ENCODE measurements around the gene ERICH6B. TPM values are rescaled to one million over a fixed set of nuclear protein-coding genes. Genes with fewer than 3 reads are reported as not detected.

The ERICH6B gene
- total RNA-seq, 1 donor from 2014 or later: not detected

GRCh38 chr13:45529758-45530157 lies 85.8 kb downstream of the ERICH6B start:
- Histone ChIP-seq H3K27me3 (no peaks in the 10 kb centered on the region), H3K36me3 (peaks cover 86% of the 10 kb centered on the region), H3K4me3 (no peak overlapping the region)

GRCh38 chr13:45527699-45528462 lies 87.7 kb downstream of the ERICH6B start:
- intact Hi-C loops (cut with DNase I): no loop called here
- ATAC-seq (peak; percentile 61), DNase-seq (no peak)
- Histone ChIP-seq H3K9me3 (no peaks in the 10 kb centered on the region), H3K36me3 (peaks cover 85% of the 10 kb centered on the region), H3K4me3 (no peak overlapping the region), H3K27me3 (no peaks in the 10 kb centered on the region), H3K27ac (peak overlapping the region; percentile 49), H3K4me1 (peaks cover 4% of the 10 kb centered on the region)
- no peak for TF ChIP-seq CTCF (IDR thresholded peaks at IDR 0.05)

More at GRCh38 chr13:45529758-45530157, 85.8 kb downstream of the ERICH6B start:
- Histone ChIP-seq H3K27ac (no peak overlapping the region), H3K4me1 (peaks cover 4% of the 10 kb centered on the region), H3K9me3 (no peaks in the 10 kb centered on the region)
- intact Hi-C loops (cut with DNase I): no loop called here
- TF ChIP-seq CTCF (IDR thresholded peaks at IDR 0.05): no peak
- DNase-seq (no peak), ATAC-seq (no peak)

- ATAC-seq: no peak
Measured at GRCh38 chr13:45522571-45522970, 93.0 kb downstream of the ERICH6B start.

GRCh38 chr13:45521297-45521696 lies 94.2 kb downstream of the ERICH6B start:
- Histone ChIP-seq H3K9me3 (no peaks in the 10 kb centered on the region), H3K36me3 (peaks cover 88% of the 10 kb centered on the region), H3K27me3 (no peaks in the 10 kb centered on the region), H3K4me1 (no peaks in the 10 kb centered on the region), H3K27ac (no peak overlapping the region), H3K4me3 (no peak overlapping the region)
- TF ChIP-seq CTCF (IDR thresholded peaks at IDR 0.05): no peak
- intact Hi-C loops (cut with DNase I): no loop called here
- DNase-seq (no peak), ATAC-seq (peak; percentile 92)

More at GRCh38 chr13:45522571-45522970, 93.0 kb downstream of the ERICH6B start:
- peaks cover 4% of the 10 kb centered on the region for H3K4me1 ChIP-seq
- intact Hi-C loops (cut with DNase I): no loop called here
- H3K4me3 ChIP-seq: no peak overlapping the region
- no peak for TF ChIP-seq CTCF (IDR thresholded peaks at IDR 0.05)
- H3K27ac ChIP-seq: no peak overlapping the region
- no peaks in the 10 kb centered on the region for H3K27me3 ChIP-seq
- no peak for DNase-seq
- peaks cover 84% of the 10 kb centered on the region for H3K36me3 ChIP-seq
- no peaks in the 10 kb centered on the region for H3K9me3 ChIP-seq

GRCh38 chr13:45519493-45519892 lies 96.0 kb downstream of the ERICH6B start:
- Histone ChIP-seq H3K9me3 (no peaks in the 10 kb centered on the region), H3K27me3 (no peaks in the 10 kb centered on the region), H3K4me1 (no peaks in the 10 kb centered on the region), H3K27ac (no peak overlapping the region), H3K36me3 (peaks cover 90% of the 10 kb centered on the region), H3K4me3 (no peak overlapping the region)
- ATAC-seq: no peak
- intact Hi-C loops (cut with DNase I): no loop called here
- no peak for TF ChIP-seq CTCF (IDR thresholded peaks at IDR 0.05)
- no peak for DNase-seq

Data from upper lobe of right lung (tissue), 1 donor.